Caco-2 (cell line): Measurements from ENCODE around the gene LMNB1. TPM values are rescaled to one million over a fixed set of nuclear protein-coding genes. Genes with fewer than 3 reads are reported as not detected.

Source experiments
- BruUV-seq: library from RNA; stranded (reverse); fragments of 400-500 nt; replicated peaks from 2 replicates; lab custom pipeline; 2021; lab: Mats Ljungman, UMichigan
- CTCF ChIA-PET: fragments of 300-600 bp; sonication (Branson Sonifier 250); formaldehyde crosslinking; loops from one replicate; lab custom pipeline; 2022; ENCODE audit warnings: antibody characterized with exemption; lab: Charles Lee
- POLR2A ChIA-PET: fragments of 300-600 bp; sonication (Branson Sonifier 250); formaldehyde crosslinking; loops from one replicate; lab custom pipeline; 2022; ENCODE audit warnings: antibody characterized with exemption; lab: Charles Lee
- DNase-seq, 2 experiments: peaks; one replicate each; pipeline versions ENCODE4 v3.0.0 to v3.0.0-alpha.2; 2020 to 2022
- H3K27me3 ChIP-seq: replicated peaks from 2 replicates; pipeline ENCODE4 v1.6.0; 2011; ENCODE audit warnings: low read length; ENCODE audit not compliant: control insufficient read depth, insufficient read depth
- H3K36me3 ChIP-seq: 2 replicates; pipeline ENCODE4 v1.5.1; 2011; ENCODE audit warnings: low read length; ENCODE audit not compliant: control insufficient read depth, insufficient read depth
- H3K4me1 ChIP-seq: fragments of 250-450 bp; sonication (Bioruptor Pico); 2 replicates; pipeline ENCODE4 v1.5.1; 2020; ENCODE audit warnings: mild to moderate bottlenecking
- H3K4me3 ChIP-seq: 2 replicates; pipeline ENCODE4 v1.5.1; 2011; ENCODE audit warnings: low read depth, mild to moderate bottlenecking, control low read depth, low read length
- H3K9me3 ChIP-seq: fragments of 250-450 bp; sonication (Bioruptor Pico); 2 replicates; pipeline ENCODE4 v1.5.1; 2020; ENCODE audit warnings: mild to moderate bottlenecking, moderate library complexity
- H3K27ac Mint-ChIP-seq: one replicate; pipeline ENCODE4 v1.8.0; 2022; ENCODE audit warnings: mixed read lengths; ENCODE audit not compliant: unreplicated experiment
- H3K27me3 Mint-ChIP-seq: one replicate; pipeline ENCODE4 v1.8.0; 2022; ENCODE audit warnings: mixed read lengths; ENCODE audit not compliant: insufficient read depth, unreplicated experiment
- H3K36me3 Mint-ChIP-seq: one replicate; pipeline ENCODE4 v1.8.0; 2022; ENCODE audit warnings: mild to moderate bottlenecking, mixed read lengths; ENCODE audit not compliant: insufficient read depth, unreplicated experiment
- H3K4me1 Mint-ChIP-seq: one replicate; pipeline ENCODE4 v1.8.0; 2022; ENCODE audit warnings: low read depth, mixed read lengths; ENCODE audit not compliant: unreplicated experiment
- H3K4me3 Mint-ChIP-seq: one replicate; pipeline ENCODE4 v1.8.0; 2022; ENCODE audit warnings: mild to moderate bottlenecking, moderate library complexity, mixed read lengths; ENCODE audit not compliant: unreplicated experiment
- H3K9me3 Mint-ChIP-seq: one replicate; pipeline ENCODE4 v1.8.0; 2022; ENCODE audit warnings: mixed read lengths; ENCODE audit not compliant: unreplicated experiment
- intact Hi-C: fragments of 100-400 bp; cut with micrococcal nuclease; formaldehyde crosslinking; loops from one replicate; pipeline ENCODE4 v1.10.0; 2022; ENCODE audit not compliant: unreplicated experiment
- total RNA-seq: library from RNA; stranded (reverse); gene quantifications from 2 replicates; pipeline ENCODE4 v1.2.3, GENCODE V29; 2022
- TF ChIP-seq, protein P1 (sequence below), 2 experiments: fragments of 200-600 bp in 1 of 2; IDR thresholded peaks; 1 replicate in 1 of 2; 2 replicates in 1 of 2; pipeline versions ENCODE4 v1.5.1 to v1.8.0; 2011 to 2022; ENCODE audit warnings: antibody characterized with exemption in 1 of 2, control low read depth in 1 of 2, inconsistent platforms in 1 of 2, low read depth in 1 of 2, low read length in 1 of 2, mild to moderate bottlenecking in 1 of 2, moderate library complexity in 1 of 2; ENCODE audit not compliant: insufficient read depth in 1 of 2, severe bottlenecking in 1 of 2, unreplicated experiment in 1 of 2

LMNB1 gene
- total RNA-seq, 1 experiment from 2014 or later: 152 TPM

DNA sequence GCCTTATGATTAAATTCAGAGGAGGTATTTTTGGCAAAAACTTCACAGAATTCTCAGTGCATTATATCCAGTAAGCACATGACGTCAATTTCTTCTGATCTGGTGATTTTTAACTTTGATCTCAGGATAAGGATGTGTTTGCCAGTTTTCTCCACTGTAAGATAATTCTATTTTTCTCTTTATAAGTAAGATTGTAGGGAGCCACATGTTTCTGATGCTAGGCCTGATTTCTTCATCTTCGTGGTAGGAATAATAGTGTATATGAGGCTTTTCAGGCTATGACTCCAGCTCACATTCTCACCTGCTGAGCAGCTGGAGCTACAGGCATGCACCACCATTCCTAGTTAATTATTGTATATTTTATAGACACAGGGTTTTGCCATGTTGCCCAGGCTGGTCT is 32.1 kb upstream of the LMNB1 start:
- no peaks in the 10 kb centered on the region for H3K36me3 Mint-ChIP-seq
- 0 out of 2 replicates have a peak, but pooled peaks cover 6% of the 10 kb centered on the region for H3K4me1 ChIP-seq
- DNase-seq: no peak
- no peaks in the 10 kb centered on the region for H3K27me3 ChIP-seq
- POLR2A ChIA-PET: no interaction called here
- H3K9me3 Mint-ChIP-seq: no peaks in the 10 kb centered on the region
- intact Hi-C loops: no loop called here
- CTCF ChIA-PET: no interaction called here
- no TSS peak for BruUV-seq
- H3K4me3 Mint-ChIP-seq: no peak overlapping the region
- H3K4me1 Mint-ChIP-seq: peaks cover 7% of the 10 kb centered on the region
- no peak overlapping the region for H3K27ac Mint-ChIP-seq
- no peak overlapping the region for H3K4me3 ChIP-seq
- H3K9me3 ChIP-seq: no peaks in the 10 kb centered on the region
- no peaks in the 10 kb centered on the region for H3K36me3 ChIP-seq
- TF ChIP-seq, protein P1, sequence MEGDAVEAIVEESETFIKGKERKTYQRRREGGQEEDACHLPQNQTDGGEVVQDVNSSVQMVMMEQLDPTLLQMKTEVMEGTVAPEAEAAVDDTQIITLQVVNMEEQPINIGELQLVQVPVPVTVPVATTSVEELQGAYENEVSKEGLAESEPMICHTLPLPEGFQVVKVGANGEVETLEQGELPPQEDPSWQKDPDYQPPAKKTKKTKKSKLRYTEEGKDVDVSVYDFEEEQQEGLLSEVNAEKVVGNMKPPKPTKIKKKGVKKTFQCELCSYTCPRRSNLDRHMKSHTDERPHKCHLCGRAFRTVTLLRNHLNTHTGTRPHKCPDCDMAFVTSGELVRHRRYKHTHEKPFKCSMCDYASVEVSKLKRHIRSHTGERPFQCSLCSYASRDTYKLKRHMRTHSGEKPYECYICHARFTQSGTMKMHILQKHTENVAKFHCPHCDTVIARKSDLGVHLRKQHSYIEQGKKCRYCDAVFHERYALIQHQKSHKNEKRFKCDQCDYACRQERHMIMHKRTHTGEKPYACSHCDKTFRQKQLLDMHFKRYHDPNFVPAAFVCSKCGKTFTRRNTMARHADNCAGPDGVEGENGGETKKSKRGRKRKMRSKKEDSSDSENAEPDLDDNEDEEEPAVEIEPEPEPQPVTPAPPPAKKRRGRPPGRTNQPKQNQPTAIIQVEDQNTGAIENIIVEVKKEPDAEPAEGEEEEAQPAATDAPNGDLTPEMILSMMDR (IDR thresholded peaks at IDR 0.05; ENCODE audit: insufficient read depth in 1 of 2, low read depth in 1 of 2, low read length in 1 of 2, severe bottlenecking in 1 of 2, unreplicated experiment in 1 of 2): no peak
- H3K27me3 Mint-ChIP-seq: no peaks in the 10 kb centered on the region

DNA sequence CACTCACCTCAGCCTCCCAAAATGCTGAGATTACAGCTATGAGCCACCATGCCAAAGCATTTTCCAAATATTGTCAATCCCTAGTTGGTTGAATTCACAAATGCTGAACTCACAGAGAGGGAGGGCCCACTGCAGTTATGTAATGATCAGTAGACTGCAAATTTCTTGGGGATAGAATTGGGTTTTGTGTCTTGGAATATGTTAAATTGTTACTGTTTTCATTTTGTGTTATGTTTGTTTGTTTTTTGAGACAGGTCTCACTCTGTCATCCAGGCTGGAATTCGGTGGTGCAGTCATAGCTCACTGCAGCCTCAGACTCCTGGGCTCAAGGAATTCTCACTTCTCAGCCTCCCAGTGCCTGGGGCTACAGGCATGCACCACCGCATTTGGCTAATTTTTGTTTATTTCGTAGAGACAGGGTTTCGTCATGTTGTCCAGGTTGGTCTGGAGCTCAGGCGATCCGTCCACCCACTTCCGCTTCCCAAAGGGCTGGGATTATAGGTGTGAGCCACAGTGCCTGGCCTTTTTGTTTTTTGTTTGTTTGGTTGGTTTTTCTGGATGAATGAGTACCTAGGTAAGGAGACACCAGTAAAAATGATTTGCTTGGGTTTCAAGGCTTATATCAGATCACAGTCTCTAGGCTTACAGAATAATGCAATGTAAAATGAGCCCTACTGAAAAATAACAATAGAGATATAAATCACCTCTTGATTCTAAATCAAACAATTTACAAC is 31.5 kb upstream of the LMNB1 start:
- ChIA-PET CTCF (no interaction called here), POLR2A (no interaction called here)
- H3K27me3 ChIP-seq: no peaks in the 10 kb centered on the region
- H3K36me3 Mint-ChIP-seq: no peaks in the 10 kb centered on the region
- no peaks in the 10 kb centered on the region for H3K36me3 ChIP-seq
- no peak for DNase-seq
- intact Hi-C loops: no loop called here
- BruUV-seq: no TSS peak
- 0 out of 2 replicates have a peak, but pooled peaks cover 6% of the 10 kb centered on the region for H3K4me1 ChIP-seq
- TF ChIP-seq, protein P1 (IDR thresholded peaks at IDR 0.05; ENCODE audit: insufficient read depth in 1 of 2, low read depth in 1 of 2, low read length in 1 of 2, severe bottlenecking in 1 of 2, unreplicated experiment in 1 of 2): no peak
- no peak overlapping the region for H3K4me3 ChIP-seq
- no peaks in the 10 kb centered on the region for H3K9me3 ChIP-seq
- no peaks in the 10 kb centered on the region for H3K9me3 Mint-ChIP-seq
- H3K4me1 Mint-ChIP-seq: peaks cover 7% of the 10 kb centered on the region
- H3K27me3 Mint-ChIP-seq: no peaks in the 10 kb centered on the region
- no peak overlapping the region for H3K27ac Mint-ChIP-seq
- H3K4me3 Mint-ChIP-seq: no peak overlapping the region

DNA sequence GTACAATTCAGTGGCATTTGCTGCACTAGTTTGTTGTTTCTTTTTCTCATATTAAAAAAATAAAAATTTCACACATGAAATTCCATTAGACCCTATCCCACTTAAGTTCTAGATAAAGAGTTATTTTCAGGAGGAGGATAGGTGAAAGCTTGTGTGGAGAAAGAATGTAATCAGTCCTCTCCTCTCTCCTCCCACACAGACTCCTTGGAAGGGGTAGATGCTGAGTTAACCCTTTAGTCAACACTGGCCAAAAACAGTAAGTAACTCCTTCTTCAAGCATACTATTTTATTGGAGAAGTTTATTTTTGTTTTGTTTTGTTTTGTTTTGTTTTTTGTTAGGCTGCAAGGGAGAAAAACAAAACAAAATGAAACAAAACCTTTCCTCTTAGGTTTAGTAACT is 30.6 kb upstream of the LMNB1 start:
- Mint-ChIP-seq H3K4me1 (peaks cover 7% of the 10 kb centered on the region), H3K36me3 (no peaks in the 10 kb centered on the region), H3K4me3 (no peak overlapping the region), H3K27ac (no peak overlapping the region), H3K9me3 (no peaks in the 10 kb centered on the region), H3K27me3 (no peaks in the 10 kb centered on the region)
- H3K27me3 ChIP-seq: no peaks in the 10 kb centered on the region
- no TSS peak for BruUV-seq
- no peaks in the 10 kb centered on the region for H3K36me3 ChIP-seq
- ChIA-PET POLR2A (no interaction called here), CTCF (no interaction called here)
- TF ChIP-seq, protein P1 (IDR thresholded peaks at IDR 0.05; ENCODE audit: insufficient read depth in 1 of 2, low read depth in 1 of 2, low read length in 1 of 2, severe bottlenecking in 1 of 2, unreplicated experiment in 1 of 2): no peak
- no peak overlapping the region for H3K4me3 ChIP-seq
- no peak for DNase-seq
- H3K9me3 ChIP-seq: no peaks in the 10 kb centered on the region
- intact Hi-C loops: no loop called here
- H3K4me1 ChIP-seq: 0 out of 2 replicates have a peak, but pooled peaks cover 6% of the 10 kb centered on the region
